Measurements from ENCODE around the gene EPB41L1.

- no peak for TF ChIP-seq CTCF (IDR thresholded peaks at IDR 0.05; ENCODE audit: low read depth, low read length)
- no peak for TF ChIP-seq EZH2phosphoT487 (IDR thresholded peaks at IDR 0.05; ENCODE audit: low read depth)
These were observed 111.6 kb downstream of the EPB41L1 start for GRCh38 chr20:36266189-36266588.

Data from OCI-LY3 (cell line).